Urinary bladder (tissue), 4 donors: ENCODE measurements around the gene OBSCN. TPM values are rescaled to one million over a fixed set of nuclear protein-coding genes. Genes with fewer than 3 reads are reported as not detected.

ENCODE experiments used
- DNase-seq: peaks from one replicate; pipeline ENCODE4 v3.0.0-alpha.2; 2015; ENCODE audit errors: extremely low spot score
- H3K27ac ChIP-seq: one replicate; pipeline ENCODE4 v1.5.1; 2013; ENCODE audit warnings: low read depth, mild to moderate bottlenecking, moderate library complexity
- H3K36me3 ChIP-seq: one replicate; pipeline ENCODE4 v1.6.1; 2013; ENCODE audit warnings: mild to moderate bottlenecking, moderate library complexity; ENCODE audit not compliant: insufficient read depth
- H3K4me1 ChIP-seq: one replicate; pipeline ENCODE4 v1.6.1; 2013; ENCODE audit warnings: mild to moderate bottlenecking, moderate library complexity; ENCODE audit not compliant: insufficient read depth
- H3K4me3 ChIP-seq: one replicate; pipeline ENCODE4 v1.5.1; 2013; ENCODE audit warnings: low read depth, low read length
- WGBS: extraction: QIAGEN DNeasy Blood & Tissue Kit; methylation state at CpG from one replicate; pipeline ENCODE4 v1.1.7; 2013; 5-methylcytosine and 5-hydroxymethylcytosine counted together
- polyA plus RNA-seq: library from polyadenylated mRNA; stranded (reverse); fragments of 200-250 nt; gene quantifications from one replicate; pipeline ENCODE4 v1.2.3, GENCODE V29; 2013
- total RNA-seq: library from RNA; depleted of rRNA; stranded (reverse); fragments of >200 nt; gene quantifications from one replicate; pipeline ENCODE4 v1.2.3, GENCODE V29; 2014
- donor health status: healthy with polysubstance abuse.
- donor health status: healthy.

Gene OBSCN
- total and polyA plus RNA-seq, 2 donors, result 8.4 to 29.1 TPM

DNA sequence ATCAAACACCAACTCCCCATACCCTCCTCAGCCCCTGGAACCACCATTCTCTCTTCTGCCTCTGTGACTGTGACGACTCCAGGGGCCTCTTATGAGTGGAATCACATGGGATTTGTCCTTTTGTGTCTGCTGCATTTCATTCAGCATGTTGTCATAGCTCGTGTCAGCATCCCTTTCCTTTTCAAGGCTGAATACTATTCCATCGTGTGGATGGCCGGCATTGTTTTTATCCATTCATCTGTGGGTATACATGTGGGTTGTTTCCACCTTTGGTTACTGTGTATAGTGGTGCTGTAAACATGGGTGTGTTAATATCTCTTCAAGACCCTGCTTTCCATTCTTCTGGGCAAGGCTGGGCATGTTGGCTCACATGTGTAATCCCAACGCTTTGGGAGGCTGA lies 17.1 kb upstream of the OBSCN start:
- DNase-seq, result no peak
- no peak overlapping the region for H3K27ac ChIP-seq
- no peaks in the 10 kb centered on the region for H3K36me3 ChIP-seq
- WGBS, result 93% methylated on average over 5 of the region's 5 CpGs
- H3K4me3 ChIP-seq, result no peak overlapping the region
- no peaks in the 10 kb centered on the region for H3K4me1 ChIP-seq

DNA sequence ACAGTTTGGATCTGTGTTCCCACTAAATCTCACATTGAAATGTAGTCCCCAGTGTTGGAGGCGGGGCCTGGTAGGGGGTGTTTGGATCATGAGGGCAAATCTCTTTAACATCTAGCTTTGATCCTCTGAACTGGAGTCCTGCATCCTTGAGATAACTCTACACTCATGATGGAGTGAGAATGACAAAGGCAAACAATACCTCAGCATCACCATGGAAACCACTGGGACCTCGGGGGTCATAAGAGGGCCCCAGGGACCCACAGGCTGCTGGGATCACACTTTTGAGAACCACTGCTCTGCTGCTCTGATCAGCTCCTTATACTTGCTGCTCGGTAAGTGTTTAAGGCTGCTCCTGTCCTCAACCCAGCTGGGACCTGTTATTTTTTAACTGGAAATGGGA lies 13.4 kb upstream of the OBSCN start:
- Histone ChIP-seq H3K4me3 (no peak overlapping the region), H3K27ac (no peak overlapping the region), H3K36me3 (no peaks in the 10 kb centered on the region), H3K4me1 (no peaks in the 10 kb centered on the region)
- no peak for DNase-seq
- 73% methylated on average over 3 of the region's 3 CpGs for WGBS

DNA sequence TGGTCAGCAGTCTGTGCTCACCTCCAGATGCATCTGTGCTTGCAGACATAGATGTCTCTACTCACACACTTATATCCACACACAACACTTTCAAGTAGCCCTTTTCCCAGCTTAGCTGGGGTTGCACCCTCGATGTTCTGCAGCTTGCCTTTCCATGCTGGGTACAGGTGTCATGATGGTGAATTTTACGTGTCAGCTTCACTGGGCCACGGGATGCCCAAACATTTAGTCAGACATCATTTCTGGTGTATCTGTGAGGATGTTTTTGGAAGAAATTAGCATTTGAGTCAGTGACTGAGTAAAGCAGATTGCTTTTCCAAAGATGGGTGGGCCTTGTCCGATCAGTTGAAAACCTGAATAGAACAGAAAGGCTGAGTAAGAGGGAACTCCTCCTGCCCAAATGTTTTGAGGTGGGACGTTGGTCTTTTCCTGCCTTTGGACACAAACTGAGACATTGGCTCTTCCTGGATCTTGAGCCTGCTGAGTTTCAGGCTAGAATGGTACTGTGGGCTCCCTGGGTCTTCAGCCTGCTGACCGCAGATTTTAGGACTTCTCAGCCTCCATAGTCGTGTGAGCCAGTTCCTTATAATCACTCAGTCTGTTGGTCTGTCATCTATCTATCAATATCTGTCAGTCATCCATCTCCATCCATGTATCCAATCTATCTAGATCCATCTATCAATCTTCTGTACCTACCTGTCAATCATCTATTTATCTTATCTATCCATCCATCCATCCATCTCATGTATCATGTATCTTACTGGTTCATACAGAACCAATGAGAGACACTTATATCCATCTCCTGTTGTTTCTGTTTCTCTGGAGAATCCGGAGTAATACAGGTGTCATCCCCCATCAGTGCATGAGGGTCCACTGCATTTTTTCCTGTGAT lies 12.7 kb upstream of the OBSCN start:
- Histone ChIP-seq H3K36me3 (no peaks in the 10 kb centered on the region), H3K4me1 (no peaks in the 10 kb centered on the region), H3K27ac (no peak overlapping the region), H3K4me3 (no peak overlapping the region)
- 92% methylated on average over 8 of the region's 8 CpGs for WGBS
- DNase-seq, result no peak

DNA sequence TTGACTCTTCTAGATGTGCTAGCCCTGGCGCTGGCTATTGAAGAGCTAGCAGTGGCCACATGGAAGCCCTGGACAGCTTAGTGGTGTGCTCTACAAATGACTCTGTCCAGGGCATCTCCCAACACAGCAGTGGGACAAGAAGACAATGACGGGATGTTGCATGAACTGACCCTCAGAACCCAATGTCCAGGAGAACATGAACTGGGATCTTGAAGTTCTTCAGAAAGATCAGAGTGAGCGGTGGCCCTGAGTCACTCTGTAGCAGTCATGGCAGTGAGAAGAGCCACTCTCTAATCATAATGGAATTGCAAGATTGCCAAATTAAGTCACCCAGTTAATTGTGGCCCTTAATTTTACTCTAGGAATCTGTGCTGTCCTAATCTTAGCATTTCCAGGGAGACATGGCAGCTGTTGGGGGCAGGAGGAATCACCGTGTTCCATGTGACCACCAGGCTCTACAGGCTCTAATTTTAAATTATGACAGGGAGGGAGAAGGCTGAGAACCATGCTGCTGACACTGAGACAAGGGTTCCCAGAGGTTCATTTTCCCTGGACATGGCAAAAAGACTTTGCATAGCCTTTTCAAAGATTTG lies 10.2 kb upstream of the OBSCN start:
- no peaks in the 10 kb centered on the region for H3K4me1 ChIP-seq
- H3K36me3 ChIP-seq, result no peaks in the 10 kb centered on the region
- H3K4me3 ChIP-seq, result no peak overlapping the region
- H3K27ac ChIP-seq, result no peak overlapping the region
- WGBS, result 95% methylated on average over 4 of the region's 4 CpGs
- no peak for DNase-seq

DNA sequence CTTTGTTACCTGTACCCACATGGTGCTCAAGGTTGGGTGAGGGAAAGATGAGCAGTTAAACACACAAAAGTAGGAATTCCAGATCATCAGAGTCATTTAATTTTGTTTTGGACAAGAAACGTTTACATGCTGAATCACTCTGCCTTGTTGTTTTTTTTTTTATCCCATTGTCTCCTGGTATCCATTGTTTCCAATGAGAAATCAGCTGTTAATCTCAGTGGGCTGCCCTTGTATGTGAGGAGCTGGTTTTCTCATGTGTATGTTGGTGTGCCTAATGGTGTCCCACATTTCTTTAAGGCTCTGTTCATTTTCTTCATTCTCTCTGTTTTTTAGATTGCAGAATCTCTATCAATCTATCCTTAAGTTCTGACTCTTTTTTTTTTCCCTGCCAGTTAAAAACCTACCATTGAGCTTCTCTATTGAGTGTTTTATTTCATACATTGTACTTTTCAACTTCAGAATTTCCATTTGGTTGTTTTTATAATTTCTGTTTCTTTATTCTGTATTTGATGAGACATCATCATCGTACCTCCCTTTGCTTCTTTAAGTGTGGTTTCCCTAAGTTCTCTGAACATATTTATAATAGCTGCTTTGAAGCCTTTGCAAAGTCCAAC lies 8.8 kb upstream of the OBSCN start:
- 69% methylated on average over 2 of the region's 2 CpGs for WGBS
- Histone ChIP-seq H3K27ac (no peak overlapping the region), H3K36me3 (no peaks in the 10 kb centered on the region), H3K4me1 (no peaks in the 10 kb centered on the region), H3K4me3 (no peak overlapping the region)
- no peak for DNase-seq

DNA sequence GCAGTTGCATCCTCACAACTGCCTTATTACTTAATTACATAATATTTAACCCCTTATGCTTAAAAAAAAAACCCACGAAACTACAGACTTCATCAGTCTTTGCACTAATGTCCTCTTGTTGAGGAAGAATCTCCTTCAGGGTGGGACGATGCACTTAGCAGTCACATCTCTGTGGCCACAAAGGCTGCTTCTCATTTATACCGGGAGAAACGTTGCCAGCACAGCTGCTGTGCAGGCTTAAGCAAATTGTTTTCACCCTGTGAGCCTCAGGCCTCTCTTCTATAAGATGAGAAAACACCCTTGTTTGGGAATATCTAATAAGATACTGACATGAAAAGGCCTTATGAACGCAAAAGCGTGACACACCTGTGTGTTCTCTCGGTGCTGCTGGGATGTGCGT lies 2.9 kb upstream of the OBSCN start:
- Histone ChIP-seq H3K4me1 (no peaks in the 10 kb centered on the region), H3K27ac (no peak overlapping the region), H3K36me3 (no peaks in the 10 kb centered on the region), H3K4me3 (no peak overlapping the region)
- 55% methylated on average over 8 of the region's 8 CpGs for WGBS
- DNase-seq, result no peak

DNA sequence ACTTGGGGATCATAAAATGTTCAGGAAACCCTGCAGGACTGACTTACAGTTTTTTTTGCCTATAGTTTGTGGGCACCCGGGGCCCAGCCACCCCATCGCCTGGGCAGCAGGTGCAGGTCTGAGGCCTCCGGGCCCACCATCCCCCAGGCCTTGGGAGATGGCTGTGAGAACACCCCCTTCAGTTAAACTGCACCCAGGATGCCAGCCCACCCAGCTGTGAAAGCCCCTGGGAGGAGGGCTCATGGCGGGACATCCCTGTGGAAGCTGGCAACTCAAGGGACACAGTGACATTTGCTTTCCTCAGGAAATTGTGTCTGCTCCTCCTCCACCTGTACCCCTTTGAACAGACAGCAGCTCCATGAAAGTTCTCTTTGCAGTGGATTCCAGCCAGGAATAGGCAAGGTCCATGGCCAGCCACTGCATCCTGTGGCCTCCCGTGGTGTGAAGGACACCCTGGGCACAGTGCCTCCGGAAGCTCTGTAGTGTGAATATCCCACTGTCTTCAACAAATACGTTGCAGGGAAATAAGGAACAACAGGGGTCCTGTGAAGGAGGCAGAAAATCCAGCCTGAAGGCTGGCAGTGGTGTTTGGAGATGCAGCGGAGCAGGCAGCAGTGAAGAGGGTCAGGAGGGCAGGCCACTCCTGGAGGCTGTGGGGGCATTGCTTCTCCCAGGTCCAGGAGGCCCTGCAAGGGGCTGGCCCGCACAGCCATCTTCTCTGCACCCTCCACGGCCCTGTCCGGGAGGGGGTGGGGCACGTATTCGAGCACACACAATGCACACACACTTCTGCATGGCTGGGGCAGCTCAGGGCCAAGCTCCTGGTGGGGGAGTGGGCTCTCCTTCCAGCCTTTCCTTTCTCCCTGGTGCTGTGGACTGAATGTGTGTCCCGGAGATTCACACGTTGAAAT lies 2.1 kb upstream of the OBSCN start:
- no peak overlapping the region for H3K27ac ChIP-seq
- DNase-seq, result no peak
- H3K4me3 ChIP-seq, result no peak overlapping the region
- whole genome bisulfite sequencing, result 48% methylated on average over 15 of the region's 15 CpGs
- H3K4me1 ChIP-seq, result no peaks in the 10 kb centered on the region
- no peaks in the 10 kb centered on the region for H3K36me3 ChIP-seq

DNA sequence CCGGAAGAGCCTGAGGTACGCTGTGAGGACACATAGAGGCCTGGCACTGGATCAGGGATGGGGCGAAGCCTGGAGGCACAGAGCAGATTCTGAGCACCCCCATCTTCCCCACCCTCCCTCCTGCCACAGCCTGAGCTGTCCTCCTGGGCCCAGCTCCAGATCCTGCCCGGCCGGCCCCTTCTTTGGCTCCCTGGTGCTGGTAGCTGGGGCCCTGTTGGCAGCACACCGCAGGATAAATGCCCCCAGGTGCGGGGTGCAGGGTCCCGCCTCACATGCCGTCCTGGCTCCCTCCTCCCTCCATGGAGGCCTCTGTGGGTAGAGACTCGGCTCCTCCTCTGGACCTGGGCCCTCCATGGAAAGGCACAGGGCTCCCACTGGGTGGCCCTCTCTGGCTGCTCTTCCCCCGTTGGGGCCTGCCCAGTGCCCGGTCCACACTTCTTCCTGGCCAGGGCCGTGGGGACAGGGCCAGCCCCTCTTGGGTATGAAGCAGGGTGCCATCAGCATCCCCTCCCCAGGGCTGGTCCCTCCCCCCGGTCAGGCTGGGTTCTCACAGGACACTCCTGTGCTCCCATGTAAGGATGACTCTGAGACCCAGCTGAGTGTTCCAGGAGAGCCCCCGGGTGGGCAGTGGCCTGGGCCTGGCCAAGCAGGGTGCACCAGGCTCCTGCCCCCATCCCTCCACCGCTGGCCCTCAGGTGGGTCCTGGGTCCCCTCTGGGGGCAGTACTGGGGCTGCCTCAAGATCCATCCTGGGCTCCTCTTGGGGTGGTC lies 1.1 kb upstream of the OBSCN start:
- no peak for DNase-seq
- no peak overlapping the region for H3K4me3 ChIP-seq
- H3K4me1 ChIP-seq, result no peaks in the 10 kb centered on the region
- H3K27ac ChIP-seq, result no peak overlapping the region
- H3K36me3 ChIP-seq, result no peaks in the 10 kb centered on the region
- 60% methylated on average over 16 of the region's 16 CpGs for WGBS

DNA sequence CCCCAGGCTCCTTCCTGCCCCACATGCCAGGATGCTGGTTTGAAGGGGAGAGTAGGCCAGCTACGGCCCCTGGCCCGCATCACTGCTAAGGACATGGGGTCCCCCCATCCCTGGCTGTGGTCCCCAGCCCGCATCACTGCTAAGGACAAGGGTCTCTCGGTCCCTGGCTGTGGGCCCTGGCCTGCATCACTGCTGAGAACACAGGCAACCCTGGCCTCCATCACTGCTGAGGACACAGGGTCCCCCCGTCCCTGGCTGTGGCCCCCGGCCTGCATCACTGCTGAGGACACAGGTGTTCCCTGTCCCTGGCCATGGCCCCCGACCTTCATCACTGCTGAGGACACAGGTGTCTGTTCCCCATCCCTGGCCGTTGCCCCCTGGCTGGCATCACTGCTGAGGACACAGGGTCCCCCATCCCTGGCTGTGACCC lies 448 bp upstream of the OBSCN start:
- 81% methylated on average over 8 of the region's 8 CpGs for WGBS
- DNase-seq, result no peak
- H3K4me3 ChIP-seq, result no peak overlapping the region
- no peak overlapping the region for H3K27ac ChIP-seq
- H3K4me1 ChIP-seq, result no peaks in the 10 kb centered on the region
- no peaks in the 10 kb centered on the region for H3K36me3 ChIP-seq

DNA sequence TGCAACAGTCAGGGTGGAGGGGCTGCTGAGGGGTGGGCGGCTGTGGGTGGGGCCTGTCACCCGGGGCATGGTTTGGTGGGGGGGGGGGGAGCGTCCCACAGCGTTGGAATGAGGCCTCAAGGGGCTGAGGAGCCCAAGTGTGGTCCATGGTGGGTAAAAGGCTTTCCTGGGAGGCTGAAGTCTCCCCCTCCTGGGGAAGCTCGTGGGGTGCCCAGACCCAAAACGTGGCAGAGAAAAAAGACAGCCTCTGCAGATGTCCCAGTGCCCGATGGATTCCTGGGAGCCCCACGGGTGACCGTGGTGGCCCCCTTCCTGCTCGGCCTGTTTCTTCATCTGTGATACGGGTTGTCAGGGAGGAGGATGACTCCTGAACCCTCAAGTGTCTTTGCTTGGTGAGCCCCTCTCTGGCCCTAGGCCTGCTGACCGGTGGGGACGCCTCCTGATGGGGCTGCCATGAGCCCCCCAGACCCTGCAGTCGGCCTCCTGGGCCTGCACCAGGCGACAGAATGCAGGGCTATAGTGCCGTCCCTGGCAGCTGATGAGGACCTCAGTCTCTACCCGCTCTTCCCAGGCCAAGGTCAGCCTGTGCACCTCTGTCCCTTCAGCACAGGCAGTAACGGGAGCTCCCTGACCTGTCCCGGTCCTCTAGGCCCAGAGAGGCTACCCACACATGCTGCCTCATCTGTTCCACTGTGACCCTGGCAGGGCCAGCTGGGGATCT lies 1.1 kb downstream of the OBSCN start:
- no peak overlapping the region for H3K4me3 ChIP-seq
- WGBS, result 72% methylated on average over 19 of the region's 19 CpGs

DNA sequence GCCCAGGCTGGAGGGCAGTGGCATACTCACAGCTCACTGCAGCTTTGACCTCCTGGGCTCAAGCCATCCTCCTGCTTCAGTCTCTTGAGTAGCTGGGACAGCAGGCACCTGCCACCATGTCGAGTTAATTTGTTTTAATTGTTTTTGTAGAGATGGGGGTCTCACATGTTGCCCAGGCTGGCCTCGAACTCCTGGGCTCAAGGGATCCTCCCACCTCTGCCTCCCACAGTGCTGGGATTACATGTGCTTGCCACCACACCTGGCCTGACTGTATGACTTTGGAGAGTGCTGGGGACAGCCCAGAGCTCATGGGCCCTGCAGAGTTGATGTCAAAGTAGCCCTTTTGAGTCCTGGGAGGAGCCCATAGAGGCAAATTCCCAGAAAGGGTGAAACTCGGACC lies 1.8 kb downstream of the OBSCN start:
- 84% methylated on average over 3 of the region's 3 CpGs for WGBS
- no peaks in the 10 kb centered on the region for H3K4me1 ChIP-seq
- no peaks in the 10 kb centered on the region for H3K36me3 ChIP-seq
- H3K27ac ChIP-seq, result no peak overlapping the region
- no peak for DNase-seq
- H3K4me3 ChIP-seq, result no peak overlapping the region

More for the DNA sequence above, 1.1 kb downstream of the OBSCN start:
- no peak for DNase-seq
- no peaks in the 10 kb centered on the region for H3K4me1 ChIP-seq
- H3K27ac ChIP-seq, result no peak overlapping the region
- no peaks in the 10 kb centered on the region for H3K36me3 ChIP-seq

DNA sequence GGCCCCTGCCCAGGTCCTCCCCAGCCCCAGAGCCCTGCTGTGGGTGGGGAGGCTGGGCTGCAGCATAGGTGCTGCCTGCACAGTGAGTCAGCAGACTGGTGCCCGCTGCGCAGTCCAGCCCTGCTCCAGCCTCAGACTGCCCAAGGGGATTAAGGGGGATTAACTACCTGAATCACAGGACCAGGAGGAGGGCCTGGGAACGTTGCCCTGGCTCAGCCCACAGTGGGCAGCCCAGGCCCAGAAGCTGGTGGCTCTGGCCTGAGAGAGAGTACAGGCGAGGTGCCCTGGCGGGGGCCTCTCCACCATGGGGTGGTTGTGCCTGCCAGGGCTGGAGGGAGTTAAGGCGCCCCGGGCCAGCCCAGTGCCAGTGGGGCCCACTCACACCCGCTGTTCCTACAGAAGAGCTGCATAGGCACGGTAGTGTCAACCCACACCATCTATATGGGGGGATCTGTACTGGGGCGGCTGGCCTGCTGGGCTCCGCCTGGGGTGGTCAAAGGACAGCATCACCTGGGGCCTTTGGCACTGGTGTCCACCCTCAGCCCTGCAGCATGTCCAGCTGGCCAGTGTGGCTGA lies 2.3 kb downstream of the OBSCN start:
- DNase-seq, result no peak
- 77% methylated on average over 11 of the region's 11 CpGs for WGBS
- H3K36me3 ChIP-seq, result no peaks in the 10 kb centered on the region
- no peaks in the 10 kb centered on the region for H3K4me1 ChIP-seq
- H3K4me3 ChIP-seq, result no peak overlapping the region
- no peak overlapping the region for H3K27ac ChIP-seq
